T-helper 2 cell (primary cell): ENCODE data around the gene WHRN.
A peak's percentile ranks its signal among the peaks of the same experiment; 100 is the strongest.

ENCODE experiments used
- DNase-seq, 5 experiments: peaks; one replicate each; pipeline versions ENCODE4 v3.0.0 to v3.0.0-alpha.2; 2012 to 2022

The WHRN gene

DNA sequence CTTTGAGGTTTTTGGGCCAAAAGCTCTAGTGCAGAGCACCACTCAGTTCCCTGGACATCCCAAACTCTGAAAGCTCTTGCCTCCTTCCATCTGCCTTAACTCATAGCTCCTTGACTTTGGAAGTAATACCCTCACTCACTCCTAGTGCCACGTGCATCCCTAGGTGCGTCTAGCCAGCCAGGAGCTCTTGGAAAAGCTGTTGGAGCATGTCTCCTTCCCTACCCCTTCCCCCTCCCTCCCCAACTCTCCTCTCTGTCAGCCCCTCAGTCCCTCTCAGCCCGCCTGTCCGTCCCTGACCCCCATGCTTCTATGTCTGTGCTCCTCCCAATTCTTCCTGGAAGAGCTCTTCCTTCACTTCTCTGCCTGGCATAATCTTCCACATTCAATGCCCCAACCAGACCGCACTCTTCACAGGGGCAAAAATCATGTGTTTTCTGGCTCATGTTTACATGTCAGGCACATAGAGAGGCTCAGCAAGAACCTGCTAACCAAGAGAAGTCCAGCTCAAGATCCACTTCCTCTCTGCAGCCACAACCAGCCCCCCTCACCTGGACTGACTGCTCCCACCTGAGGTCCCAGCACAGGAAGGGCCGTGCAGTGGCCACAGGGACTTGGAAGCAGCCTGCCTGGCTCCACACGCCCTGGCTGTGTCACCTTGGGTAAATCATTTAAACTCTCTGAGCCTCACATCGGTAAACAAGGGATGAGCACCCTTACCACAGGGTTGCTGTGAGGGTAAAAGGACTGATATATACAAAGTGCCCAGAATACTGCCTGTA, 58.4 kb downstream of the WHRN start:
- DNase-seq = no peak

- DNase-seq = no peak
These were observed 59.2 kb downstream of the WHRN start for GRCh38 chr9:114446036-114446435.

DNA sequence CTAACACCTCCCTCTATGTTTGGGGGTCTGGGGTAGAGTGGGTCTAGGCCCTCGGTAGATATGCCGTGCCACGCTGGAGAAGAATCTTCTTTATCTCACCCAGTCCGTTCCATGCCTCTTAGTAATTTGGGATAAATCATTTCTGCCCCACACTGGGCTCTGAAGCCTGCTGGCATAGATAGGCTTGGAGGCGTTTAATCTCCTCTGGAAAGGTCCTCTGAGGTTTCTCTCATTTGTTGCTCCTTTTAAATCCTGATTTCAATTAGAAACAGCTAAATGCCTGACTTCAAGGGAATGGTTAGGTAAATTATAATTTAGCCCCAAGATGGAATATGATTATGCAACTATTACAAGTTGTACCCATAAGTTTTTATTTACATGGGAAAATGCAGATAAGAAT, 59.7 kb downstream of the WHRN start:
- no peak for DNase-seq

GRCh38 chr9:114442022-114442421, 63.3 kb downstream of the WHRN start:
- no peak for DNase-seq

GRCh38 chr9:114437401-114437893, 67.8 kb downstream of the WHRN start:
- DNase-seq = no peak

GRCh38 chr9:114434878-114435311, 70.4 kb downstream of the WHRN start:
- peak in 1 of 5 experiments; percentile 9 for DNase-seq

- DNase-seq = peak in 1 of 5 experiments; percentile 41
These were observed 71.5 kb downstream of the WHRN start for GRCh38 chr9:114433720-114434255.

- no peak for DNase-seq
These were observed 72.2 kb downstream of the WHRN start for GRCh38 chr9:114433086-114433485.

DNA sequence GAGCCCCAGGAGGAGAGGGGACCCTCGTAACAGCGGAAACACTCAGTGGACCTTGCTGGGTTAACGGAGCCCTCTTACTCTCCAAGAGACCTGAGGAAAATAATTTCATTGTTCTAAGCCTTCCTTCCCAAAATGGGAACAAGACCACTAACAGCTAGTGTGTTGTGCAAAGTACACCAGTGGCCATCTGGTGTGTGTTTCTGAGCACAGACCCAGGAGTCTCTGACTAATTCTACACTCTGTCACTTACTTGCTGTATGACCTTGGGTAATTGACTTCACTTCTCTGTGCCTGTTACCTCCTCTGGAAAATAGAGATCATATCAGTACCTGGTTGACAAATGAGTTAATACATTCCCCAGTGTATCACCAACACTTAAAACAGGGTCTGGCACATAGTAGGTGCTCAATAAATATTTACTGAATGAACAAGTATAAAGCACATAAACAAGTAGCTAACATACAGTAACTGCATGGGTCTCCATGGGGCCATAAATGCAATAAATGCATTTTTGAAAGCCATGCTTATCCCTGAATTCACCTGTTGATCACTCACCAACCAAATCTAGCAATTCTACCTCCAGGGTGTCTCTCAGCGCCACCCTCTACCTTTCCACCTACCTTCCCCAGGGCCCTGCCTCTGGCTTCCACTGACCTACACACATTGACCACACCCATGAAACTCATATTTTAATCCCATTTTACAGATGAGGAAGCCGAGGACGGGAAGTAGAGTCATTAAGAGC, 72.8 kb downstream of the WHRN start:
- DNase-seq = no peak

GRCh38 chr9:114431770-114432169, 73.5 kb downstream of the WHRN start:
- no peak for DNase-seq

GRCh38 chr9:114431003-114431402, 74.3 kb downstream of the WHRN start:
- DNase-seq = no peak

DNA sequence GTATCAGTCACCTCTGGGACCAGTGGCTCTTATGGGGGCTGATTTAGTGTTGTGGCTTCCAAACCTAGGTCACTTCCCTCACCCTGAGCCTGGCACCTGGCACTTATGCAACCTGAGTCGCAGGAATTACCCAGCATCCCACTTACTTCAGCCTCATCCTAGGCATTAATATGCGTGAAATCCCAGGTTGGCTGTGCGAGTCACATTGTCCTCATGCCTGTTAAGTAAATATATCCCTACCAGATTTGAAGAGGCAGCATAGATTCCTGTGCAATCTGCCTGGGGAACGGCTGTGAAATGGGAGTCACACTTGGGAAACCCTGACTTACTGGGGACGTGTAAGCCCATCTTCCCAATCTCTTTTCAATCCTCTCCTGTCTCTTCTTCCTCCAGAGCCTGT, 74.8 kb downstream of the WHRN start:
- DNase-seq = no peak

- no peak for DNase-seq
These were observed 75.8 kb downstream of the WHRN start for GRCh38 chr9:114429488-114429887.

DNA sequence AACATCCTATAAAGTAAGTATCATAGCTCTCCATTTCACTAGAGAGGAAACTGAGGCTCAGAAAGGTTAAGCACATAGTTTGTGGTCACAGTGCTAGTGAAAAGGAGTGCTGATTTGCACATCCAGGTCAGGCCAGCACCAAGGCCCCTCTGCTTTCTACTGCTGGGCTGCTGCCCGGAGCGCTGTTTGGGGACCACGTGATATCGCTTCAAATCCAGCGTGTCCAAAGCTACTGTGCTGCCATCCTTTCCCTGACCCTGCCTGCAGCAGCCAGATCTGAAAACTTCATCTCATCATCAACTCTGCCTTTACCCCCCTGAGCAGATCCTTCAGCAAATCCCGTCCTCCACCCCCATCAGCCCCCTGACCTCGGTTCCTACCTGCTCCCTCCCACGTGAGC, 76.8 kb downstream of the WHRN start:
- no peak for DNase-seq

DNA sequence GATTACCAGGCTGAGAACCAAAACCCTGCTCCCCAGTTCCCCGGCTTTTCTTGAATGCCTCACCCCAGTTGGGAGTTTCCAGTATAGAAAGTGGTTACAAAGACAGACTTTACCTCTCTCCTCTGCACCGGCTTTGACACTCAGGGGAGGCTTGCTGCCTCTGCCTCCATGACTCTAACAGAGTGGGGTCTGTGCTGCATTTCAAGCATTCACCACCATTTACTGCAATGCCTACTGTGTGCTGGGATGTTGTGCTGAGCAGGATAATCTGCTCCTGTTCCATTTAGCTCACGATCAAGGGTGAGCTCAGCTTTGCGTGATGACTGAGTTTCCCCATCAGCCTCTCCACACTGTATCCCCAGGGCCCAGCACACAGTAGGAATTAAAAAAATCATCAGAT, 77.6 kb downstream of the WHRN start:
- DNase-seq = no peak

DNA sequence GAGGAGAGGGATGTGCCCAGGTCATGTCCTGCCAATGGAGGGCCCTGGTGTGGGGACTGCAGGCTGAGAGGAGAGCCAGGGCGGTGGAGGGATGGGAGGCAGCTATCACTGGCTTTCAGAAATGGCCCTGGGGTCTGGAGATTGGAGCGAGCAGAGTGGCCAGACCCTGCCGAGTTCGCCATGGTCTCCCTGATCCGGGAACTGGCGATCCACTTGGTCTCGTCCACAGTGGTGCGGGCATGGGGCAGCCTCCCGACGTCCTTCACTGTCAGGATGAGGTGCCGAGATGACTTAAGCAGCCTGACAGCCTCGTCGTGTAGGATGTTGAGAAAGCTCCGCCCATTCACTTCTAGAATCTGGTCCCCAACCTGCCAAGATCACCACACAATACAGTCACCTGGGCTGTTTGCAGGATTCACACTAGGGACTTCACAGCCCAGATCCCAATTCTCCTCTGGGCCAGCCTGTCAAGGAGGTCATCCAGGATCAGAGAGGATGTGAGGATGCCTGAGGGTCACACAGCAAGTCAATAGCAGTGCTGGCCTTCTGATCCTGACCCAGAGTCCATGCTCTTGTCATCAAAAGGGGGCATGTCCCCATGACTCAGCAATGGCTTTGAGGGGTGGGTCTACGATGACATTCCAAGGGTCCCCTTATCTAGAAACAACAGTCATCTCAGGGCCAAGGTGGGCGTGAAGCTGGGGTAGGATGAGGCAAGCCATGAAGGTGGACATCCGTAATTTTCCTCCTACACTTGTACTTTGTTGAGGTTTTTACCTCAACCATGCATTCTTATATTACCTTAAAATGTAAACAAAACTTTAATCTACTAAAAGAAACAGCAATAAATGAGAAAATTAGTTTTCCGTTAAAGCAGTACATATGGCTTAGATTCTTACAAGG, 79.0 kb downstream of the WHRN start:
- no peak for DNase-seq

GRCh38 chr9:114425126-114425525, 80.1 kb downstream of the WHRN start:
- no peak for DNase-seq

- no peak for DNase-seq
These were observed 81.1 kb downstream of the WHRN start for GRCh38 chr9:114424126-114424525.

GRCh38 chr9:114423181-114423580, 82.1 kb downstream of the WHRN start:
- DNase-seq = no peak

GRCh38 chr9:114421147-114421546, 84.1 kb downstream of the WHRN start:
- DNase-seq = no peak

- DNase-seq = no peak
These were observed 85.5 kb downstream of the WHRN start for GRCh38 chr9:114419796-114420195.

DNA sequence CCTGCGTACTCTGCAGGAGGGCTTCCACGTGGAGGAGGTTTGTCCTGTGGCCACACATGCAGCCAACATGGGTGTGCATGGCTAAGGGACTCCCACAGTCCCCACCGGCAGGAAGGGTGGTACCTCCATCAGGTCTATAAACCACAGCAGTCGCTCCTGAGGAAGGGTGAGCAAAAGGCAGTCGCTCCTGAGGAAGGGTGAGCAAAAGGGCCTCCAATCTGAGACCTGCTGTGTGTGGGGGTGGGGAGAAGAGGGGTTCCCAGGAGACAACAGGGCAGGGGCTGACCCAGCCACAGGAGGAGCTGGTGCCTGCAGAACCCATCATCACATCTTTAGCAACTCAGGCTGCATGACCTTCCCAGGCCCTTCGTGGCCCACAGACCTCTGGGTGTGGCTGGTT, 87.2 kb downstream of the WHRN start:
- no peak for DNase-seq

- DNase-seq = peak in 1 of 5 experiments; percentile 21
These were observed 87.8 kb downstream of the WHRN start for GRCh38 chr9:114417511-114417910.
